ENCODE data around the gene UTY.

UTY gene

DNA sequence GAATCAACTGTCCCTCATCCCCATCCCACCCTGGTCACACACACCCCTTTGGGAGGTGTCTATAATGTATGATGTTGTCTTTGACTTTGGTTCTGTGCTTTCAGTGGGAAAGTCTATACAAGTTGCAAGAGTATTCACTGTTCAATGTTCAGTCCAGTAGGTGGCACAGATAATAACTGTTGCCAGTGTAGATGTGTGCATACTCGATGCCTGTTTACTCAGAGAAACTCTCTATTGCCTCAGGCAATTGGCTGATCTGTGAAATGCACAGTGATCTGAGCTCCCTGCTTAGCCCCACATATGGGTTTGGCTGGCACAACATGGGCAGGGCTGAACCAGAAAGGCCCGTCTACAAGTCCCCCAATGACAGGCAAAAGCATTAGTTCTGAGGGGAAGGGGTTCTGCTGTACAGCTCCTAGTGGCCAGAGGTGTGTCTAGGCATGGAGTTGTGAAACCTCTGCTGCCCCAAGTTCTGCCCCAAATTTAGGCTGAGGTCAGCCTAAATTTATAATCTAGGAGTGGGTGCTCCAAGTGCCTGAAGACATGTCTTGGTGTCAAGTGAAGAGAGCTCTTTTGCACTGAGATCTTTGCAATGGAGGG lies 252.4 kb downstream of the UTY start:
- no peak for DNase-seq (ENCODE audit: low read depth)
- TF ChIP-seq, protein P1, sequence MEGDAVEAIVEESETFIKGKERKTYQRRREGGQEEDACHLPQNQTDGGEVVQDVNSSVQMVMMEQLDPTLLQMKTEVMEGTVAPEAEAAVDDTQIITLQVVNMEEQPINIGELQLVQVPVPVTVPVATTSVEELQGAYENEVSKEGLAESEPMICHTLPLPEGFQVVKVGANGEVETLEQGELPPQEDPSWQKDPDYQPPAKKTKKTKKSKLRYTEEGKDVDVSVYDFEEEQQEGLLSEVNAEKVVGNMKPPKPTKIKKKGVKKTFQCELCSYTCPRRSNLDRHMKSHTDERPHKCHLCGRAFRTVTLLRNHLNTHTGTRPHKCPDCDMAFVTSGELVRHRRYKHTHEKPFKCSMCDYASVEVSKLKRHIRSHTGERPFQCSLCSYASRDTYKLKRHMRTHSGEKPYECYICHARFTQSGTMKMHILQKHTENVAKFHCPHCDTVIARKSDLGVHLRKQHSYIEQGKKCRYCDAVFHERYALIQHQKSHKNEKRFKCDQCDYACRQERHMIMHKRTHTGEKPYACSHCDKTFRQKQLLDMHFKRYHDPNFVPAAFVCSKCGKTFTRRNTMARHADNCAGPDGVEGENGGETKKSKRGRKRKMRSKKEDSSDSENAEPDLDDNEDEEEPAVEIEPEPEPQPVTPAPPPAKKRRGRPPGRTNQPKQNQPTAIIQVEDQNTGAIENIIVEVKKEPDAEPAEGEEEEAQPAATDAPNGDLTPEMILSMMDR (conservative IDR thresholded peaks at IDR 0.05; ENCODE audit: low read length), result no peak
- H3K4me3 ChIP-seq (ENCODE audit: low read length), result no peak overlapping the region

DNA sequence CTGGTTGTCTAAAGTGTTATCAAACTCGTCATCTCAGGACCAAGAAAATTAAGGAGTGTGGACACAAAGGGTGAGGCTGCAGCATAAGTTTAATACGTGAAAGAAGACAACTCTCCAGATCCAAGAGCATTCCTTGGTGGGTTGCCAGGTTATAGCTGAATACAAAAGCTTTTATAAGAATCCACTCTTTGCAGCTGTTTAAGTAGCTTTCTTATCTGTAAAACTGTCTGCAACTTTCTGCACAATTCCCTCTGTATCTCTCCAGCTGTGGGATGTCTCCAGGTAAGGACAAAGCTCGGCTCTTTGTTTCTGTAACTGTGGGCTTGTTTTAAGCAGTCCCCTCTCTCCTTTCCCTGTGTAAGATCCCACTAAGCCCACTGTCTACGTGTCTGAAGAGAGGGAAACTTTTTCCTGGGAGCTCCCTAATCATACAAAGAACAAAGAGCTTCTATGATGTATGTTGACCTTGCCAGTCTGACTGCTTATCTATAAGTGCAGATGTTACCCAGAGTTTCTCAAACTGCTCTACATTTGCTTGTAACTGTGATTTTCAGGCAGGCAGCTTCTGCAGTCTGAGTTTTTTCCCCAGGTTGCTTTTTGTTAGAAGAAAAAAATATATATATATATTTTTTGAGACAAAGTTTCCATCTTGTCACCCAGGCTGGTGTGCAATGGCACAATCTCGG lies 268.7 kb downstream of the UTY start:
- no peak overlapping the region for H3K4me3 ChIP-seq (ENCODE audit: low read length)
- DNase-seq (ENCODE audit: low read depth), result no peak
- TF ChIP-seq, protein P1 (conservative IDR thresholded peaks at IDR 0.05; ENCODE audit: low read length), result no peak

- DNase-seq (ENCODE audit: low read depth), result no peak
- TF ChIP-seq, protein P1 (conservative IDR thresholded peaks at IDR 0.05; ENCODE audit: low read length), result no peak
- no peak overlapping the region for H3K4me3 ChIP-seq (ENCODE audit: low read length)
Observed at GRCh38 chrY:13205214-13205613, 274.6 kb downstream of the UTY start.

Data from AG10803 (cell line).